ENCODE measurements around the gene RNF183.

DNA sequence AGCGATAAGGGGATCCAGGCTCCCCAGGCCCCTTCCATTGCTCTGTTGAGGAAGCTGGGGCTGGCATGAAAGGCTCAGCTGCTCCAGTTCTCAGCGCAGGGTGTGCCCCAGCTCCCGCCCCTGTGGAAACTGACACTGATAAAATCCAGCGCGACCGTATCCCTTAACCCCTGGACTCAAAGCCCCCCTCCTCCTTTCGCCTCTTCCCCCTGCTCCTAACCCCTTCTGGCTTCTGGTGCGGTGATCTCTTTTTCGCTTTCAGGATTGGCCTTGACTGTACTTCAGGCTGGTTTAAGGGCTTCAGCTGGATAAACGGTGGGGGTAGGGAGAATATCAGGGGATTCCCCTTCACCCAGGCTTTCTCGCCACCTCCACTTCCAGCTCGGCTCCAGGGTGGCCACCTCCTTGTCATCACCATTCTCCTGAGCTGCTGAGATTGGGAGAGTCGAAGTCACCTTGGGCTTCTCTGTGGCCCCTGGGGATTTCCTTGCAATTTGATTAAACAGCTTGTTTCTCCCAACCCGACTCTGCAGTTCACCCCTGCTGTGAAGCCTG, 47.0 kb upstream of the RNF183 start:
- TF ChIP-seq, protein P1, sequence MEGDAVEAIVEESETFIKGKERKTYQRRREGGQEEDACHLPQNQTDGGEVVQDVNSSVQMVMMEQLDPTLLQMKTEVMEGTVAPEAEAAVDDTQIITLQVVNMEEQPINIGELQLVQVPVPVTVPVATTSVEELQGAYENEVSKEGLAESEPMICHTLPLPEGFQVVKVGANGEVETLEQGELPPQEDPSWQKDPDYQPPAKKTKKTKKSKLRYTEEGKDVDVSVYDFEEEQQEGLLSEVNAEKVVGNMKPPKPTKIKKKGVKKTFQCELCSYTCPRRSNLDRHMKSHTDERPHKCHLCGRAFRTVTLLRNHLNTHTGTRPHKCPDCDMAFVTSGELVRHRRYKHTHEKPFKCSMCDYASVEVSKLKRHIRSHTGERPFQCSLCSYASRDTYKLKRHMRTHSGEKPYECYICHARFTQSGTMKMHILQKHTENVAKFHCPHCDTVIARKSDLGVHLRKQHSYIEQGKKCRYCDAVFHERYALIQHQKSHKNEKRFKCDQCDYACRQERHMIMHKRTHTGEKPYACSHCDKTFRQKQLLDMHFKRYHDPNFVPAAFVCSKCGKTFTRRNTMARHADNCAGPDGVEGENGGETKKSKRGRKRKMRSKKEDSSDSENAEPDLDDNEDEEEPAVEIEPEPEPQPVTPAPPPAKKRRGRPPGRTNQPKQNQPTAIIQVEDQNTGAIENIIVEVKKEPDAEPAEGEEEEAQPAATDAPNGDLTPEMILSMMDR (IDR thresholded peaks at IDR 0.05), result no peak
- TF ChIP-seq POLR2A (IDR thresholded peaks at IDR 0.05), result no peak
